Activated naive CD8-positive, alpha-beta T cell treated with anti-CD3 and anti-CD28 coated beads, Interleukin-2, amount 50 U/mL, for 24 hours (primary cell): ENCODE data around the gene NYAP2.

Experiments used
- ATAC-seq: fragments of 150-1000 bp; cut with Tn5 transposase; one replicate; pipeline ENCODE4 v1.10.0; 2021
- DNase-seq: peaks from one replicate; pipeline ENCODE4 v3.0.0; 2021
- H3K27ac Mint-ChIP-seq: one replicate; pipeline ENCODE4 v1.8.0; 2021; ENCODE audit warnings: mild to moderate bottlenecking, mixed read lengths
- H3K27me3 Mint-ChIP-seq: one replicate; pipeline ENCODE4 v1.8.0; 2021; ENCODE audit warnings: mixed read lengths
- H3K36me3 Mint-ChIP-seq: one replicate; pipeline ENCODE4 v1.8.0; 2021; ENCODE audit warnings: low read depth, mixed read lengths
- H3K4me1 Mint-ChIP-seq: one replicate; pipeline ENCODE4 v1.8.0; 2021; ENCODE audit warnings: mixed read lengths
- H3K4me3 Mint-ChIP-seq: one replicate; pipeline ENCODE4 v1.8.0; 2021; ENCODE audit warnings: mild to moderate bottlenecking, moderate library complexity, mixed read lengths
- H3K9me3 Mint-ChIP-seq: one replicate; pipeline ENCODE4 v1.8.0; 2021; ENCODE audit warnings: mixed read lengths

The NYAP2 gene

DNA sequence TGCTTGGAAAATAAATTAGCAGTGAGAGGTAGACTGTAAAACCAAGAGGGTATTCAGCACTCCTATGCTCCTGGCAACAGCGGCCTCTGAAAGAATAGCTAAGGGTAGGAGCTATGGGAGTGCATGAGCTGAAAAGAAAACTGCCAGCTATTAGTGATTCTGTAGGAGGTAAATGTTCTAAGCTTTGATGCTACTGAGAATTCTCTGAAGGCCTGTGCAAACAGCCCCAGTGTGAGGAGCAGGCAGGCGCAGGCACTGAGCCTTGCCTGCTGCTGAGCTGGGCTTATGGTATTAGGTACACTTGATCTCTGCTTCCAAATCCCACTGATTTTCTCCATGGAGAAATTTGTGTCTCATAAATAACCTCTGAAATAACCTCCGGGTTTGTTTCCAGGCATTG lies 86.7 kb downstream of the NYAP2 start:
- Mint-ChIP-seq H3K36me3 (no peaks in the 10 kb centered on the region), H3K27ac (no peak overlapping the region), H3K4me1 (no peaks in the 10 kb centered on the region), H3K27me3 (no peaks in the 10 kb centered on the region), H3K4me3 (no peak overlapping the region), H3K9me3 (no peaks in the 10 kb centered on the region)
- DNase-seq (no peak), ATAC-seq (no peak)

DNA sequence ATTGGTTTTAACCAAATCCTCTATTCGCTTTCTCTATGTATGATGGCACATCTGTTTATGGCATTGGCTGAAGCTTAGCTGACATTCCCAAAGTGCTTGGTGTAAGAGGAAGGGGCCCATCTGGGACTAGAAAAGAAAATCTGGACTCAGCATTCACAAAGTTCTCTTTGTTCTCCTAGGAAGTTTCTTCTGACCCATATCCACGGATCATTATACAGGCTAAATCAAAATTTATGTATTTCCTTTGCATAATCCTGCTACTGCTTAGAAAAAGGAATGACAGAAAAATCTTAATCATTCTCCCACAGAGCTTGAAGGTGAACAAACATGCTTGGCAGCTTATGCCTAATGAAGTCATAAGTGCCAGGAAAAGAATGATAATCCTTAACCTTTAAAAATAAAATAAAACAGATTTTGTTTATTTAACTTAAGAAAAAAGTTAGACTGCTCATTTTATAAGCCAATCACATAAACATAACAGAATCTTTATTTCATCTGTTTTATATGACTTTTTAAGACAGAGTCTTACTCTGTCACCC lies 88.4 kb downstream of the NYAP2 start:
- H3K36me3 Mint-ChIP-seq = no peaks in the 10 kb centered on the region
- no peak for ATAC-seq
- no peak for DNase-seq

GRCh38 chr2:225488743-225489142 lies 89.2 kb downstream of the NYAP2 start:
- no peaks in the 10 kb centered on the region for H3K9me3 Mint-ChIP-seq
- no peak overlapping the region for H3K27ac Mint-ChIP-seq
- ATAC-seq (no peak), DNase-seq (no peak)
- H3K4me3 Mint-ChIP-seq = no peak overlapping the region
- H3K36me3 Mint-ChIP-seq = no peaks in the 10 kb centered on the region
- no peaks in the 10 kb centered on the region for H3K27me3 Mint-ChIP-seq
- H3K4me1 Mint-ChIP-seq = no peaks in the 10 kb centered on the region

More for the DNA sequence above, 88.4 kb downstream of the NYAP2 start:
- H3K4me3 Mint-ChIP-seq = no peak overlapping the region
- no peaks in the 10 kb centered on the region for H3K27me3 Mint-ChIP-seq
- H3K9me3 Mint-ChIP-seq = no peaks in the 10 kb centered on the region
- H3K27ac Mint-ChIP-seq = no peak overlapping the region
- H3K4me1 Mint-ChIP-seq = no peaks in the 10 kb centered on the region

GRCh38 chr2:225493420-225494099 lies 94.0 kb downstream of the NYAP2 start:
- ATAC-seq (no peak), DNase-seq (no peak)
- no peaks in the 10 kb centered on the region for H3K27me3 Mint-ChIP-seq
- H3K4me1 Mint-ChIP-seq = peaks cover 1% of the 10 kb centered on the region
- no peak overlapping the region for H3K4me3 Mint-ChIP-seq
- no peaks in the 10 kb centered on the region for H3K9me3 Mint-ChIP-seq
- H3K27ac Mint-ChIP-seq = no peak overlapping the region
- H3K36me3 Mint-ChIP-seq = no peaks in the 10 kb centered on the region

- H3K36me3 Mint-ChIP-seq = no peaks in the 10 kb centered on the region
- H3K4me3 Mint-ChIP-seq = no peak overlapping the region
- DNase-seq (no peak), ATAC-seq (peak; percentile 80)
- H3K9me3 Mint-ChIP-seq = no peaks in the 10 kb centered on the region
- peaks cover 1% of the 10 kb centered on the region for H3K4me1 Mint-ChIP-seq
- H3K27me3 Mint-ChIP-seq = peaks cover 4% of the 10 kb centered on the region
- H3K27ac Mint-ChIP-seq = no peak overlapping the region
Measured at GRCh38 chr2:225494100-225494459, 94.6 kb downstream of the NYAP2 start.

DNA sequence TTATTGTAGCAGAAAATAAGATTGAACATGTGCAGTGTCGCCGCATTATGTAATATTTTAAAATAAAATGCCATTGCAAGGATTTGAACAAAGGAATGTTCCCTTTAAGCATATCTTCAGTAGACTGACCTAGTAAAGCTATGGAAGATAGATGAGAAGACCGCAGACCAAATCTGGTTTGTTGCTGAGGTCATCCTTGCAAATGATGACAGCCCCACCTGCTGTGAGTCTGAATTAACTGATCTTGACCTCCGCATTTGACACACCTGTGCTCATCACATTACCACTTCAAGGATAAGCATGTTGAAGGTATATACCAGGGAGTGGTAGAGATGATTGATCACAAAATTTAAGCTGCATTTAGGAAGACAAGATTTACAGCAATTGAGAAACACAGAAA lies 96.2 kb downstream of the NYAP2 start:
- DNase-seq = no peak
- H3K27ac Mint-ChIP-seq = no peak overlapping the region

DNA sequence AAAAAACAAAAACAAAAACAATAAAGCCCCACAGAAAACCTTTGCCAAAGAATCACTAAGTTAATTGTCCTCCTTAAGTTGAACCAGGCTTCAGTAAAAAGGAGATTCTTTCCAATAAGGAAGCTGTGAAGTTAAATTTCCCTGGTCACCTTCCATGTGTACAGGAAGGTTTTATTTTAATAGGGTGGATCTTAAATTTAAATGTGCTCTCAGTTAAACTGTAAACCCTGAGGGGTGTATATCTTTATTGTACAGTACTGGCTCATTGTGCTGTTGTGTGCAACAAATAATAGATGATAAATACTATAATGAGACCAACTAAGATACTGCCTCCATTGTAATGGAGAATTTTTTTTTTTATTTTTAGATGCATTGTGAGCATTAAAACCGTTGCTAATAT lies 97.1 kb downstream of the NYAP2 start:
- Mint-ChIP-seq H3K4me3 (no peak overlapping the region), H3K27ac (no peak overlapping the region), H3K4me1 (peaks cover 1% of the 10 kb centered on the region), H3K36me3 (no peaks in the 10 kb centered on the region), H3K9me3 (no peaks in the 10 kb centered on the region), H3K27me3 (peaks cover 5% of the 10 kb centered on the region)
- DNase-seq (no peak), ATAC-seq (no peak)

More for the DNA sequence above, 96.2 kb downstream of the NYAP2 start:
- no peaks in the 10 kb centered on the region for H3K36me3 Mint-ChIP-seq
- H3K4me3 Mint-ChIP-seq = no peak overlapping the region
- H3K4me1 Mint-ChIP-seq = peaks cover 1% of the 10 kb centered on the region
- H3K27me3 Mint-ChIP-seq = peaks cover 5% of the 10 kb centered on the region
- ATAC-seq = no peak
- H3K9me3 Mint-ChIP-seq = no peaks in the 10 kb centered on the region

DNA sequence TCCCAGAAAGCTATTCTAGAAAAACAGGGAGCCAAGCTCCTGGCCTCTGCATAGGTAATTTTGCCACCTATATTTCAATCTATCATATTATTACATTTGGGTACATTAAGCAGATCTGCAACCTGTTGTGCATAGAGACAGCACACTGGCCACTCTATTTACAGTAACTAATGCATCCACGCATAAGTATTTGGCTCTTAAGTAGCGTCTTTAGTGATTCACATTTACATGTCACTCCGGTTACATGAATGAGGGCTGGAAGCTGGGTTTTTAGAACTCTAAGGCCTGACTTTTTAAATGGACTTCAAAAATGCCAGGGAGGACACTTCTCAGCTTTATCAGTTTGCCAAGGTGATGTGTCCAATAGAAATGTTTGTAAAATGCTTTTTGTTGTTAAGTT lies 97.7 kb downstream of the NYAP2 start:
- peaks cover 5% of the 10 kb centered on the region for H3K27me3 Mint-ChIP-seq
- H3K4me1 Mint-ChIP-seq = peaks cover 1% of the 10 kb centered on the region
- DNase-seq (no peak), ATAC-seq (no peak)
- no peak overlapping the region for H3K27ac Mint-ChIP-seq
- no peak overlapping the region for H3K4me3 Mint-ChIP-seq
- H3K36me3 Mint-ChIP-seq = no peaks in the 10 kb centered on the region
- no peaks in the 10 kb centered on the region for H3K9me3 Mint-ChIP-seq

DNA sequence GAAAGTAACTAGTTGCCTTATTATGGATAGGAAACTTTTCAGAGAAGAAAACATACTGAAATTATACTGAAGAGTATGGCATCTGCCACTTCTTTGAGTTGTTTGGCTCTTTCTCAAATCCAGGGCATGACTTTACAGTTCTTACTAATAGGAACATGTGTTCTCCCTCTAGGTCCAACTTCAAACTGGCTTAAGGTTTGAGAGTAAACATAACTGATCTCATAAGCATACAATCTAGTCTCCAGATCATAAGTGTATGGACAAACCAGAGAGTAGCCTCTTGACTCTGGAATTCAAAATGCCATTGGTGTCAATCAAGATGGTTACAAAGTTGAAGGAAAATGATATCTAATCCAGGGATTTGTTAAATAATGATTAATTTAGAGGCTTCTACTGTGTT lies 101.5 kb downstream of the NYAP2 start:
- Mint-ChIP-seq H3K9me3 (no peaks in the 10 kb centered on the region), H3K4me1 (no peaks in the 10 kb centered on the region)

DNA sequence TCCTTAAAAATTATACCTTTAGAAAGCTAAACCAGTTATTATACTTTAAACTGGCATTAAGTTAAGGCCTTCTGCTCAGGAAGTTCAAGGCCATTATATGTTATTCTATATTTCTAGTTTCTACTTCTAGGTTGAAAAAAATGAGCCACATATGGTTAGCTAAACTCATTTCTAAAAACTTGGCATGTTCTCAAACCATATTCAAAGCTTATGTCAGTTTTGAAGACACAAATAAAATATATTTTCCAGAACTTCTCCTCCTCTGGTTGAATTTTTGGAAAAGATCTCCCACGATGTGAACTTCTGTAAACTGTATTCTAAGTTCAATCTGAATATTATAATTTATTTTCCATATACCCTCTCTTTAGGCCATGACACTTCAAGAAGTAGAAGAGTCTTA lies 103.5 kb downstream of the NYAP2 start:
- DNase-seq (no peak), ATAC-seq (no peak)
- Mint-ChIP-seq H3K27me3 (peaks cover 5% of the 10 kb centered on the region), H3K4me3 (no peak overlapping the region), H3K27ac (no peak overlapping the region), H3K4me1 (no peaks in the 10 kb centered on the region), H3K9me3 (no peaks in the 10 kb centered on the region), H3K36me3 (no peaks in the 10 kb centered on the region)

More for the DNA sequence above, 101.5 kb downstream of the NYAP2 start:
- Mint-ChIP-seq H3K27me3 (peaks cover 5% of the 10 kb centered on the region), H3K4me3 (no peak overlapping the region), H3K27ac (no peak overlapping the region), H3K36me3 (no peaks in the 10 kb centered on the region)
- DNase-seq = no peak
- ATAC-seq = no peak

GRCh38 chr2:225510796-225511195 lies 111.3 kb downstream of the NYAP2 start:
- H3K4me3 Mint-ChIP-seq = no peak overlapping the region
- H3K4me1 Mint-ChIP-seq = no peaks in the 10 kb centered on the region
- ATAC-seq (no peak), DNase-seq (no peak)
- H3K27me3 Mint-ChIP-seq = peaks cover 5% of the 10 kb centered on the region
- H3K36me3 Mint-ChIP-seq = no peaks in the 10 kb centered on the region
- no peak overlapping the region for H3K27ac Mint-ChIP-seq
- H3K9me3 Mint-ChIP-seq = no peaks in the 10 kb centered on the region

GRCh38 chr2:225512469-225512868 lies 113.0 kb downstream of the NYAP2 start:
- no peak for ATAC-seq
- H3K9me3 Mint-ChIP-seq = no peaks in the 10 kb centered on the region

GRCh38 chr2:225512876-225513540 lies 113.5 kb downstream of the NYAP2 start:
- DNase-seq (no peak), ATAC-seq (no peak)
- Mint-ChIP-seq H3K27me3 (peaks cover 5% of the 10 kb centered on the region), H3K9me3 (no peaks in the 10 kb centered on the region), H3K4me3 (no peak overlapping the region), H3K27ac (no peak overlapping the region), H3K36me3 (no peaks in the 10 kb centered on the region), H3K4me1 (no peaks in the 10 kb centered on the region)

More at GRCh38 chr2:225512469-225512868, 113.0 kb downstream of the NYAP2 start:
- Mint-ChIP-seq H3K27me3 (peaks cover 5% of the 10 kb centered on the region), H3K4me1 (no peaks in the 10 kb centered on the region), H3K27ac (no peak overlapping the region), H3K4me3 (no peak overlapping the region), H3K36me3 (no peaks in the 10 kb centered on the region)
- no peak for DNase-seq

DNA sequence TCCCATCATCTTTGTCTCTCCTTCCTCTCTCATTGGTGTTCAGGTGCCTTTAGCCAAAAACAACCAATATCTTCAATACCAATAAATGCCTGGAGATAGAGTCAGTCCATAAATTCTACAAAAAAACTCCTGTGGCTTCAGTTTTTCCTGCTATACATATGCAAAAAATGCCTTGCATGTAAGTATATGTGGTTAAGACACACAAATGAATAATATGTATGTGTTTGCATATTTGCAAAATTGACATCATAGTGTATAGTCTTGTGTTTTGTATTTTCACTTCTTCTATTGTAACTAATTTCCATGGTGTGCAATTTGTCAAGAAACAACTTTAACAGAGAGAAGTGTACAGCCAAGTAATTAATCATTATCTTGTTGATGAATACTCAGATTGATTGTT lies 115.5 kb downstream of the NYAP2 start:
- ATAC-seq = no peak
- no peak overlapping the region for H3K4me3 Mint-ChIP-seq
- no peak for DNase-seq
- no peaks in the 10 kb centered on the region for H3K9me3 Mint-ChIP-seq
- no peaks in the 10 kb centered on the region for H3K36me3 Mint-ChIP-seq
- peaks cover 5% of the 10 kb centered on the region for H3K27me3 Mint-ChIP-seq
- H3K27ac Mint-ChIP-seq = no peak overlapping the region
- H3K4me1 Mint-ChIP-seq = no peaks in the 10 kb centered on the region

DNA sequence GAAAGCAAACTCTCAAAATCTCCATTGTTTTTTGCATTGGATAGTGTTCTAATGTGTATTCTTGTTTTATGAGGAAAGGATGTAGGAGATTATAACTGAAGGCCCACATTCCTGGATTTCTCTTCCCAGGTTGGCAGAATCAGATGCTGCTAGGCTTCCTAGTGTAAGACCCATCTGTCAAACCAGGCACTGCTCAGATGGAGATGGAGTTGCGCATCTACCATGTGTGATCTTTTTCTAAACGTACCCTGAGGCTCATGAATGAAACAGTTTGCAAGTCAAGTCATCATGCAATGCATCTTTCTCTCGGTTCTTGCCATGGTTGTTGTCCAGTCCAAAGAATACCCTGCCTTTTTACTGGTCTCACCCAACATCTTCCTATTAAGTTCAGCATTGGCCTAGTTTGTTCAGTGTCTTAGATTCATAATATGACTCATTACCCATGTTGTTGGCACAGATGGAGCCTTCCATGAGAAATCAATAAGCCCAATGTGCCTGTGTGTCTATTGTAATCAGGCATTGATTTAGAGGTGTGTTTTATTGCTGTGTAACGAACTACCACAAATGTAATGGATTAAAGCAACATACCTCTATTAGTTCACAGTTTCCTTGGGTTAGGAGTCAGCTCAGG lies 127.4 kb downstream of the NYAP2 start:
- H3K4me3 Mint-ChIP-seq = no peak overlapping the region
- H3K27ac Mint-ChIP-seq = no peak overlapping the region
- no peaks in the 10 kb centered on the region for H3K36me3 Mint-ChIP-seq
- H3K27me3 Mint-ChIP-seq = peaks cover 12% of the 10 kb centered on the region
- H3K4me1 Mint-ChIP-seq = no peaks in the 10 kb centered on the region
- H3K9me3 Mint-ChIP-seq = no peaks in the 10 kb centered on the region
- DNase-seq = no peak
- ATAC-seq = no peak
